ENCODE results near the gene MYO10. TPM values are rescaled to one million over a fixed set of nuclear protein-coding genes. Genes with fewer than 3 reads are reported as not detected.

MYO10 gene
- total and polyA plus RNA-seq, 2 donors (not counting 3 experiments of a cell fraction or from before 2014, with no cell fraction given): 36.0 to 148 TPM

DNA sequence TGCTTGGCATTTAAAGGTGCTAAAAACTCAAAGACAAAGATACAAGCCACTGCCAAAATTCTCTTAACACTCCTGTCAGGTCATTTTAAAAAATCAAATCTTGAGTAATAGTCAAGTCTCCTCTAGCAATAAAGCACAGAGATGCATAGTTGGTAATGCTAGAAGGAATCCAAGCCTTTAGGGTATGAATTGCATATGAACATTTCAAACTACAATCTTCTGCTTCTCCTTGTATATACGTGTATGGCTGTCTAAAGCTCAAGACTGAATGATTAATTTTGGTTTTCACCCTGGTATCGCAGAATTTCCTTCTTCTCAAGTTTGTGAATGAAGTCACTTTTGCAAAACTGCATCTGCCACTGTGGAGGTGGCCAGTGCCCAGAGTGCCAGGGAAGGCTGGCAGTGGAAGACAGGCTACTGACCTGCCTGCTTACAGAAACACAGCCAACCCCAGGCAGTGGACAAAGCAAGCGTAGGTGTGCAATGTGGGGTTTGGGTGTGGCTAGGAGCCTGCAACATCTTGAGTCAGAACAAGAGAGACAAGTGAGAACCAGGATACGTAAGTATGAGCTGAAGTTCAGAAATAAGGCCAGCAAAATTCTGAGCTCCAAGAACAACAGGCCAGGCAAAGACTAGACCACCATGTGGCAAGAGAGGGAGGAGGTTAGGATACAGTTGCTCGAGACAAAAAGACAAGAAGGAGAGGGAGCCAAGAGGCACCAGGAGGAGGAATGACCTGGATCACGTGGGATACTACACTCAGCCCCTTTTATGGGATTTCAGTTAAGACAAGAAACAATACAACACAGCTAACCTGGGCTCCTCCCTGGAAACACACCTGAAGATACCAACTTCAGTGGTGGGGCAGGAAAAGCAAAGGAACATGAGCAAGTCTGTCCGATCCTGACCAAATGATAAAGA is 22.6 kb downstream of the MYO10 start:
- BruUV-seq (replicated peaks): no TSS peak
- ChIA-PET POLR2A (no interaction called here), CTCF (interaction anchor here (0.7 to 3.3 kb wide), 11 partner anchors 9 to 276 kb away, joined by 3 to 14 read pairs (median 4); partner anchors contain the start of gene MYO10)
- H3K36me3 ChIP-seq (ENCODE audit: control insufficient read depth in 2 of 2, extremely low read depth in 1 of 2, insufficient read depth in 2 of 2, low read length in 2 of 2): no peaks in the 10 kb centered on the region
- TF ChIP-seq, protein P1, sequence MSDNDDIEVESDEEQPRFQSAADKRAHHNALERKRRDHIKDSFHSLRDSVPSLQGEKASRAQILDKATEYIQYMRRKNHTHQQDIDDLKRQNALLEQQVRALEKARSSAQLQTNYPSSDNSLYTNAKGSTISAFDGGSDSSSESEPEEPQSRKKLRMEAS (IDR thresholded peaks at IDR 0.05; ENCODE audit: insufficient read depth, insufficient read length): no peak
- TF ChIP-seq, protein P2, sequence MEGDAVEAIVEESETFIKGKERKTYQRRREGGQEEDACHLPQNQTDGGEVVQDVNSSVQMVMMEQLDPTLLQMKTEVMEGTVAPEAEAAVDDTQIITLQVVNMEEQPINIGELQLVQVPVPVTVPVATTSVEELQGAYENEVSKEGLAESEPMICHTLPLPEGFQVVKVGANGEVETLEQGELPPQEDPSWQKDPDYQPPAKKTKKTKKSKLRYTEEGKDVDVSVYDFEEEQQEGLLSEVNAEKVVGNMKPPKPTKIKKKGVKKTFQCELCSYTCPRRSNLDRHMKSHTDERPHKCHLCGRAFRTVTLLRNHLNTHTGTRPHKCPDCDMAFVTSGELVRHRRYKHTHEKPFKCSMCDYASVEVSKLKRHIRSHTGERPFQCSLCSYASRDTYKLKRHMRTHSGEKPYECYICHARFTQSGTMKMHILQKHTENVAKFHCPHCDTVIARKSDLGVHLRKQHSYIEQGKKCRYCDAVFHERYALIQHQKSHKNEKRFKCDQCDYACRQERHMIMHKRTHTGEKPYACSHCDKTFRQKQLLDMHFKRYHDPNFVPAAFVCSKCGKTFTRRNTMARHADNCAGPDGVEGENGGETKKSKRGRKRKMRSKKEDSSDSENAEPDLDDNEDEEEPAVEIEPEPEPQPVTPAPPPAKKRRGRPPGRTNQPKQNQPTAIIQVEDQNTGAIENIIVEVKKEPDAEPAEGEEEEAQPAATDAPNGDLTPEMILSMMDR (IDR thresholded peaks at IDR 0.05; ENCODE audit: extremely low read depth in 1 of 2, insufficient read depth in 1 of 2, low read depth in 1 of 2, low read length in 2 of 2): no peak
- TF ChIP-seq JUN (IDR thresholded peaks at IDR 0.05; ENCODE audit: borderline replicate concordance, insufficient read depth, insufficient read length, low read depth) (no peak), POLR2AphosphoS5 (IDR thresholded peaks at IDR 0.05; ENCODE audit: insufficient read depth, low read depth, low read length) (no peak), FOS (IDR thresholded peaks at IDR 0.05; ENCODE audit: borderline replicate concordance, insufficient read depth, low read length) (no peak), GATA2 (IDR thresholded peaks at IDR 0.05; ENCODE audit: insufficient read depth, insufficient read length, low read depth, low read length) (no peak), MYC (IDR thresholded peaks at IDR 0.05; ENCODE audit: low read depth, low read length) (no peak), POLR2A (IDR thresholded peaks at IDR 0.05; ENCODE audit: low read depth, low read length) (no peak), EZH2 (IDR thresholded peaks at IDR 0.05; ENCODE audit: borderline replicate concordance, low read depth, low read length, severe bottlenecking) (no peak)
- no peaks in the 10 kb centered on the region for H3K27me3 ChIP-seq (ENCODE audit: control insufficient read depth in 2 of 2, insufficient read depth in 2 of 2, low read length in 2 of 2)
- H3K4me2 ChIP-seq (ENCODE audit: insufficient read depth, low read length): no peak overlapping the region
- no peak for FAIRE-seq
- no peak overlapping the region for H3K9ac ChIP-seq (replicated peaks; ENCODE audit: extremely low read depth, insufficient read depth, low read length)
- no peak overlapping the region for H2AFZ ChIP-seq (ENCODE audit: low read depth, low read length)
- dilution Hi-C loops (cut with MboI; ENCODE audit: extremely low pct_ligation_motif_present, low sequenced_read_pairs) (loop anchor here (25.0 kb wide), 1 partner anchor 274 kb away; no protein-coding TSS in a partner anchor), intact Hi-C loops (cut with micrococcal nuclease) (no loop called here)
- H3K9me1 ChIP-seq (replicated peaks; ENCODE audit: control insufficient read depth, extremely low read depth, insufficient read depth, low read length): no peaks in the 10 kb centered on the region
- H3K79me2 ChIP-seq (ENCODE audit: control insufficient read depth, insufficient read depth, low read length): peaks cover 92% of the 10 kb centered on the region
- H4K20me1 ChIP-seq (replicated peaks; ENCODE audit: control insufficient read depth, extremely low read depth, insufficient read depth, low read length): peaks cover 22% of the 10 kb centered on the region
- H3K9me3 ChIP-seq (replicated peaks; ENCODE audit: control insufficient read depth, insufficient read depth, low read length): no peaks in the 10 kb centered on the region
- H3K4me1 ChIP-seq (ENCODE audit: control insufficient read depth, extremely low read depth, insufficient read depth, low read length): peaks cover 52% of the 10 kb centered on the region
- no peak for DNase-seq (ENCODE audit: low read depth, low spot score)
- no peak overlapping the region for H3K27ac ChIP-seq (ENCODE audit: insufficient read depth, low read depth, low read length)
- H3K4me3 ChIP-seq (replicated peaks in 1 of 3; ENCODE audit: insufficient read depth in 1 of 3, low read depth in 1 of 3, low read length in 3 of 3): no peak overlapping the region
